ENCODE measurements around the gene KLHL22.
"Not testable (repeated sequence)": the region's sequence is repeated elsewhere in the genome, so short reads cannot be mapped to it uniquely, and the experiment has no call there.

KLHL22 gene

GRCh38 chr22:20494978-20495860 lies at the start of gene KLHL22:
Gene KLHL22, minus strand, starts transcription at chr22:20495795. Its CDS starts 6,584 bp downstream, at chr22:20489211.
- DNase-seq: peak; percentile 21

- not testable (repeated sequence) for DNase-seq
Measured at GRCh38 chr22:20545318-20545634, 49.7 kb upstream of the KLHL22 start.

DNA sequence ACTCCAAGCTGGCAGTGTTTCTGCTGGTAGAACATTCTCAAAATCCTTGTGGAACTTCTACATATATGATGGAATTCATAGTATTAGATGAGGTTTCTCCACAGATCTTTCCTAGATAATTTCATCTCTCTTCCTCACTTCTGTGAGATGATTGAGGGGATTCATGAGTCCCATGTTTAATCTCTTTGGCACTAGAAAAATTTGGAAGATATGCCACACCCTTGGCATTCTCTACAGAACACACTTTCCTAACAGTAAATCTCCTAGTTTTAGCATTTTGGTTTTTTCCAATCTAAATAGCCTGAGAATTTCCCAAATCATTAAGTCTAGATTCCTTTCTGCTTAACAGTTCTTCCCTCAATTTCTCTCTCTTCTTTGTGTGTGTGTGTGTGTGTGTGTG lies 47.1 kb upstream of the KLHL22 start:
- no peak for DNase-seq

DNA sequence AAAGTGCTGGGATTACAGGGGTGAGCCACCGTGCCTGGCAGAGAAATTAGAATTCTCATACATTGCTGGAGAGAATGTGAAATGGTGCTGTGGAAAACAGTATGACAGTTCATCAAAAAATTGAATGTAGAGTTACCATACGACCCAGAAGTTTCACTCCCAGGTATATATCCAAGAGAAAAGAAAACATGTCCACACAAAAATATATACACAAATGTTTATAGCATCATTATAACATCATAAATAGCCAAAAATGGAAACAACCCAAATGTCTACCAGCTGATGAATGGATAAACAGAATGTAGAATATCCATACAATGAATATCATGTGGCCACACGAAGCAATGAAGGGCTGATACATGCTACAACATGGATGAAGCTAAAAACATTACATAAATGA lies 46.5 kb upstream of the KLHL22 start:
- DNase-seq: no peak

GRCh38 chr22:20538875-20539274 lies 43.3 kb upstream of the KLHL22 start:
- not testable (repeated sequence) for DNase-seq

GRCh38 chr22:20537983-20538382 lies 42.4 kb upstream of the KLHL22 start:
- no peak for DNase-seq

- DNase-seq: no peak
Measured at GRCh38 chr22:20537325-20537756, 41.7 kb upstream of the KLHL22 start.

DNA sequence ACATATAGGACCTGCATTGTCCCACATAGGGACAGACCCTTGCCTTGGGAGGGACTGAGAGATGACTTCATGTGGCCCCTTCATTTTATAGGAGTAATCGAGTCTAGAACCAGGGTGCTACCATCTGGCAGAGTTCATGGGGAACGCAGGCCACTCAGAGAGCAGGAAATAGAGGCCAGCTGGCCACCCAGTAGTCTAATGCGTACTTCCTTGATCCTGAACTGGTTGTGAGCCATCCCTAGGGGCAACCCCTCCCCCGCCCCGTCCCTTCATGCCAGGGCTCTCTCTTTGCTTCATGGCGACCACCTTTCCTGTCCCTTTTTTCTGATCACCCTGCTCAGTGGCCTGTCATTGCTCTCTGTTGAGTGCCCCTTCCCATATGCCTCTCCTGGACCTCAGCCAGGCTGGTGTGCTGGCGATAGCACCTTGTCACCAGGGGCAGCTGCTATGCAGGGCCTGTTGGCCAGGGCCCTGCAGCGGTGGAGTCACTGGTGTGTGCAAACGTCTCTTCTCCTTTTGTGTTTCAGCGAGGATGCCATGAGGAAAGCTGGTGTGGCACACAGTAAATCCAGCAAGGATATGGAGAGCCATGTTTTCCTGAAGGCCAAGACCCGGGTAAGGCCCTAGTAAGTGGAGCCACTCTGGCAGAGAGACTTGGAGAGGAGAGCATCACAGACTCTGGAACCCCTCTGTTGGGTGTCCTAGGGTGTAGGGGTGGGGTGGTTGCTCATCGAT lies 41.2 kb upstream of the KLHL22 start:
- no peak for DNase-seq

- no peak for DNase-seq
Measured at GRCh38 chr22:20533879-20534265, 38.3 kb upstream of the KLHL22 start.

- DNase-seq: no peak
Measured at GRCh38 chr22:20533095-20533878, 37.7 kb upstream of the KLHL22 start.

DNA sequence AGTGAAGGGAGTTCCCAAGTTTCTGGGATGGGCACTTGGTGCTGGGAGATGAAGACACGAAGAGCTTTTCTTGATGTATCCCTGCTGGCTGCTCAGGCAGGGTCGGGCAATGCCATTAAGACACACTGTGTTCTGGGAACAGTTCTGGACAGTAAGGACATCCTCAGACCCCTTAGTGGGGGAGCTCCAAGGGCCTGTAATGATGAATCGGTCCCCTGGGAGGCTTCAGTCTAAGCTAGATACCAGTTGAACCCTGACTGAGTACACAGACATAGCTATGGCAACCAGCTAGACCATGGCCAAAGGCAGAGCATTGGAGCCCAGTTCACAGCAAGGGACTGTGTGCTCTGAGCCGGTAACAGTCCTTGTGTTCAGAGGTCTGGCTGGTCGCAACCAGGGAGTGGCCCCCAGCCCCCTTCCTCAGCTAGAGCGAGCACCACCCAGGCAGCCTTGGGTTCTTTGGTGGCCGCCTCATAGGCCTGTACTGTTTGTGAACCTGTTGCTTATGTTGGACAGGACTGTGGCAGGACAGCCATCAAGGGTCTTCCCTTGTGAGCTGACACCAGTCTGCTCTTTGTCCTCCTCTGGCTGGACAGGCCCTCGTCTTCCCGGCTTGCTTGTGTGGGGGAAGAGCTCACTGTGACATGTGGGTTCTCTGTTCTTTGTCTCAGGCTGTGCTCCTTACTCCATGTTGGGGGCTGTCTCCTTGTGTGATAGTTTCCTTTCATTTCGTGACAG lies 36.8 kb upstream of the KLHL22 start:
- DNase-seq: no peak

DNA sequence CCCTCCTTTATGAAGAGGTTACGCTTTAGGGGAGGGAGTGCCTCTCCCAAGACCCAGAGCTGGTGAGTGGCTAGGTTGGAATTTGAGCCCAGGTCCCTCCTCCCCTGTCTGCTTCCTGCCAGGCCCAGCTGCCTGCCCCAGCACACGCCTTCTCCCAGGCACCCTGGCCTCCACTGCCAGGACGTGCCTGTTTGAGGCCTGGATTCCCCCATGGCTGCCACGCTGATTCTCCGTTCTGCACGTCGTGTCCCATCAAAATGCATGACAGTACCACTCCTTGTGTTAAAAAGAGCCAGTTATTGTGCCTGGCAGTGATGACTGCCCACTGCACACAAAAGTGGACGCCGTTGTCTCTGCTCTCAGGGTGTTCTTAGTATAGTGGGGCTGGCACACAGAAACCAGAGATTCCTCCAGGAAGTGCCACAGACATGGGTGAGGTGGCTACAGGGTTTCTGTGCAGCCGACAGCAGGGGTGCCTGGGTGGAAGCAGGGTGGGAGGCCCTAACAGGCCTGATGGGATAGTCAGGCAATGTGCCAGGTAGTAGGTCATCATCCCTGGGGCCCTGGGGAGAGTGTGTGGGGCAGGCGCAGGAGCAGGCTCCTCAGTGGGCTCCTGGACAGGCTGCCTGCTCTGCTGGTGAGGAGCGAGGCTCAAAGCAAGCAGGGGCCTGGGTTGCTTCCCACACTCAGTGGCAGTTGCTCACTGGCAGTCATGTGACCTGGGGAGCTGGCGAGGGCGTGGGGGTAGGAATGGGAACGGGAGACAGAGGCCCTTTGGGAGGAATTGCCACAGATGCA lies 36.0 kb upstream of the KLHL22 start:
- no peak for DNase-seq

GRCh38 chr22:20531154-20531403 lies 35.5 kb upstream of the KLHL22 start:
- DNase-seq: no peak

DNA sequence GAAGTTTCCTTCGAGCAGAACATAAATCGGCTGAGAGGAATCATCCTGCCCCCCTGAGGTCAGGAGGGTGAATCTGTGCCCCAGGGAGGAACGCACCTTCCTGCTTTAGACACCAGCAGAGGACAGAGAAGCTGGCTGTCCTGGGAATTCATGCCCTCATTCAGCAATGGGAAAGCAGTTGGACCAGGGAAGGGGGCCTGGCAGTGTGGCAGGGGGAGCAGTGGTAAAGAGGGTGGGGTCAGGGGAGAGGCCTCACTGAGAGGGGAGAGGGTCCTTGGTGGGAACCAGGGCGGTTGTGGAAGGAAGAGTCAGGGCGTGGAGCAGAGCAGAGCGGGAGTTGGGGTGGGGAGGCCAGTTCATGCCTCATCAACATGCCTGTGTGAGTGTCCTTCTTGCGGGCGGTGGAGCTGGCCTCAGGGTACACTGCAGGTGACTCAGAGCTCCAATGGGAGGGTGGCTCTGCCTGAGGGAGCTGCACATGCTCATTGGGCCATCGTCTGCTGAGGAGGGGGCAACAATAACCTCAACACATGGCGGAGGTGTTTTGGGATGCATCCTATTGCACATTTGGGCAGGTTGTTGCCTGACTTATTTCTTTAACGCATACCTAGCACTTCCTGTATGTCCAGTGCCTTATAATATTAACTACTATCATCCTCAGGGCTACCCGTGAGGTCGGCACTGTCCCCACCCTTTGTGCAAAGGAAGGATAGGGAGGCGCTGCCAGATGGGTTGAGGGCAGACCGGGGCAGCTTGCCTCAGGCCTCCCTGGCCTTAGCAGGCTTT lies 35.0 kb upstream of the KLHL22 start:
- DNase-seq: no peak

DNA sequence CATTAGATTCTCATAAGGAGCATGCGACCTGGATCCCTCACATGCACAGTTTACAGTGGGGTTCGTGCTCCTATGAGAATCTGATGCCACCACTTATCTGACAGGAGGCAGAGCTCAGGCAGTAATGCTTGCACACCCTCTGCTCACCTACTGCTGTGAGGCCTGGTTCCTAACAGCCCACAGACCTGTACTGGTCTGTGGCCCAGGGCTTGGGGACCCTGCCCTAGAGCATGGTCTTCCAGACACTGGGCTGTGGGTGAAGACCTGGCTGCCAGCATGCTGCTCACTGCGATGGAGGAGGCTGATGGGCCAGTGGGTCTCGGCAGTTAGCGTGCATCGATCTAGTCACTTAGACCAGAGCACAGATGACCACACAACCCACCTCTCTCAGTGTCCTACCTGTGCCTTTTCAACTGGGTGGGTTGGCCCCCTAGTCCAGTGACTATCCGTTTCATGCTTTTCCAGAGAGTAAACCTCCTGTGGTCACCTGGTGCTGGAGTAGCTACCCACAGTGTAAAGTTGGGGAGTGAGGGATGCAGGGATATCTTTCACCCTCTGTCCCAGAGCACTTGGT lies 32.9 kb upstream of the KLHL22 start:
- DNase-seq: no peak

- DNase-seq: no peak
Measured at GRCh38 chr22:20526628-20527355, 31.2 kb upstream of the KLHL22 start.

- no peak for DNase-seq
Measured at GRCh38 chr22:20526305-20526627, 30.7 kb upstream of the KLHL22 start.

DNA sequence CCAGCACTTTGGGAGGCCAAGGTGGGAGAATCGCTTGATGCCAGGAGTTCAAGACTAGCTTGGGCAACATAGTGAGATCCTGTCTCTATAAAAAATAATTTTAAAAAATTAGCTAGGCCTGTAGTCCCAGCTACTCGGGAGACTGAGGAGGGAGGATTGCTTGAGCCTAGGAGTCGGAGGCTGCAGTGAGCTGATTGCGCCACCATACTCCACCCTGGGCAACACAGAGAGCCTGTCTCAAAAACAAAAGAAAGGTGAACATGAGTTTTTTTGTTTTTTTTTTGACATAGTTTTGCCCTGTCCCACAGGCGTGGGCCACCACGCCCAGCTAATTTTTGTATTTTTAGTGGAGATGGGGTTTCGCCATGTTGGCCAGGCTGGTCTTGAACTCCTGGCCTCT lies 29.5 kb upstream of the KLHL22 start:
- no peak for DNase-seq

- DNase-seq: peak; percentile 55
Measured at GRCh38 chr22:20524004-20524481, 28.4 kb upstream of the KLHL22 start.
